ENCODE measurements around the gene COG5. TPM values are rescaled to one million over a fixed set of nuclear protein-coding genes. Genes with fewer than 3 reads are reported as not detected.

COG5 gene
- total and polyA plus RNA-seq, 4 donors = 4.1 to 27.1 (median 8.4) TPM

GRCh38 chr7:107212725-107213124 lies 351.0 kb downstream of the COG5 start:
- Histone ChIP-seq H3K27ac (ENCODE audit: low read depth in 1 of 2, low read length in 2 of 2) (no peak overlapping the region), H3K9me3 (ENCODE audit: control insufficient read depth in 4 of 4, low read length in 3 of 4) (no peaks in the 10 kb centered on the region), H3K27me3 (ENCODE audit: control insufficient read depth in 4 of 4, insufficient read depth in 4 of 4, low read length in 3 of 4) (no peaks in the 10 kb centered on the region), H3K4me3 (ENCODE audit: low read depth in 1 of 3, low read length in 3 of 3) (no peak overlapping the region), H3K36me3 (ENCODE audit: control insufficient read depth in 4 of 4, insufficient read depth in 3 of 4, low read depth in 1 of 4, low read length in 3 of 4) (peaks cover 0 to 6% (median 2%) of the 10 kb centered on the region in 4 donors), H3K4me1 (ENCODE audit: control insufficient read depth in 4 of 4, insufficient read depth in 4 of 4, low read length in 3 of 4) (no peaks in the 10 kb centered on the region), H3K9ac (ENCODE audit: low read depth in 1 of 2, low read length in 2 of 2) (no peak overlapping the region)
- 86% methylated on average over 2 of the region's 2 CpGs for WGBS
- TF ChIP-seq HNF4A (conservative IDR thresholded peaks at IDR 0.05) = no peak
- TF ChIP-seq GABPA (IDR thresholded peaks at IDR 0.05 in 1 of 2, conservative IDR thresholded peaks at IDR 0.05 in 1 of 2) = no peak
- TF ChIP-seq REST (IDR thresholded peaks at IDR 0.05) = no peak
- TF ChIP-seq HNF4G (IDR thresholded peaks at IDR 0.05) = no peak
- TF ChIP-seq FOXA2 (IDR thresholded peaks at IDR 0.05) = no peak
- no peak for TF ChIP-seq CTCF (IDR thresholded peaks at IDR 0.05; ENCODE audit: low read depth, low read length, missing input control)
- no peak for TF ChIP-seq SP1 (IDR thresholded peaks at IDR 0.05)
- no peak for TF ChIP-seq YY1 (IDR thresholded peaks at IDR 0.05)
- TF ChIP-seq JUND (IDR thresholded peaks at IDR 0.05) = no peak
- no peak for TF ChIP-seq RXRA (IDR thresholded peaks at IDR 0.05)
- TF ChIP-seq ZBTB33 (IDR thresholded peaks at IDR 0.05) = no peak
- TF ChIP-seq TAF1 (conservative IDR thresholded peaks at IDR 0.05) = no peak
- TF ChIP-seq NR2F2 (IDR thresholded peaks at IDR 0.05) = no peak
- no peak for TF ChIP-seq EGR1 (IDR thresholded peaks at IDR 0.05; ENCODE audit: low read depth in 2 of 2)
- no peak for DNase-seq (ENCODE audit: low spot score)

- Histone ChIP-seq H3K27me3 (ENCODE audit: control insufficient read depth in 4 of 4, insufficient read depth in 4 of 4, low read length in 3 of 4) (no peaks in the 10 kb centered on the region), H3K27ac (ENCODE audit: low read depth in 1 of 2, low read length in 2 of 2) (no peak overlapping the region), H3K4me3 (ENCODE audit: low read depth in 1 of 3, low read length in 3 of 3) (no peak overlapping the region), H3K9me3 (ENCODE audit: control insufficient read depth in 4 of 4, low read length in 3 of 4) (no peaks in the 10 kb centered on the region), H3K36me3 (ENCODE audit: control insufficient read depth in 4 of 4, insufficient read depth in 3 of 4, low read depth in 1 of 4, low read length in 3 of 4) (peaks cover 0 to 14% (median 7%) of the 10 kb centered on the region in 4 donors), H3K9ac (ENCODE audit: low read depth in 1 of 2, low read length in 2 of 2) (no peak overlapping the region), H3K4me1 (ENCODE audit: control insufficient read depth in 4 of 4, insufficient read depth in 4 of 4, low read length in 3 of 4) (no peaks in the 10 kb centered on the region)
- no peak for DNase-seq (ENCODE audit: low spot score)
- WGBS = 98% methylated on average over 4 of the region's 4 CpGs
- TF ChIP-seq EGR1 (IDR thresholded peaks at IDR 0.05; ENCODE audit: low read depth in 2 of 2) (no peak), SP1 (IDR thresholded peaks at IDR 0.05) (no peak), ATF3 (IDR thresholded peaks at IDR 0.05) (no peak), HNF4A (conservative IDR thresholded peaks at IDR 0.05) (no peak), NR2F2 (IDR thresholded peaks at IDR 0.05) (no peak), RXRA (IDR thresholded peaks at IDR 0.05) (no peak), ZBTB33 (IDR thresholded peaks at IDR 0.05) (no peak), TAF1 (conservative IDR thresholded peaks at IDR 0.05) (no peak), MAX (IDR thresholded peaks at IDR 0.05) (no peak), RAD21 (IDR thresholded peaks at IDR 0.05) (no peak), FOXA2 (IDR thresholded peaks at IDR 0.05) (no peak), CTCF (IDR thresholded peaks at IDR 0.05; ENCODE audit: low read depth, low read length, missing input control) (no peak)
Observed at GRCh38 chr7:107210400-107210799, 353.3 kb downstream of the COG5 start.
